Umbilical cord (tissue), 2 donors: Measurements from ENCODE around the gene PTGFR. TPM values are rescaled to one million over a fixed set of nuclear protein-coding genes. Genes with fewer than 3 reads are reported as not detected.

Source experiments
- DNase-seq: peaks from one replicate; pipeline ENCODE4 v3.0.0-alpha.2; 2015; ENCODE audit warnings: low spot score
- total RNA-seq: library from RNA; depleted of rRNA; stranded (reverse); fragments of >200 nt; gene quantifications from one replicate; pipeline ENCODE4 v1.2.3, GENCODE V29; 2014; ENCODE audit warnings: low replicate concordance; ENCODE audit not compliant: insufficient read depth

Gene PTGFR
- total RNA-seq, 1 donor from 2014 or later: 18.8 TPM

DNA sequence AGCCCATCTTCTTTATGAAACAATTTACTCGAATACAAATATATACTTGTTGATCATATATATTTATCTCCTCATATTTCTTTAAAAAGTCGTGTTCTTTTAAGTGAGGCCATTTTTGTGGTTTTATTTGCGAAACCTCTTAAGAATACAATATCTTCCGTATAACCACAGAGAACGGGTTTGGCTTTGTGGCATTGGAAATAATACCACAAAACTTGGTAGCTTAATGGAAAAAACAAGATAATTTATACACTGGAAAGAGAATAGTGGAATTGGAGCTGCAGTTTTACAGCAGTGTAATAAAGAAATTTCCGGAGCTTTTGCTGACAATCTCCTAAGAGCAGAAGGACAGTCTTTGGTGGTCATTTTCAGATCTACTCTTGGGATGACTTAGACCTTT is 29.4 kb downstream of the PTGFR start:
- DNase-seq: no peak

GRCh38 chr1:78520843-78521242 is 30.1 kb downstream of the PTGFR start:
- DNase-seq: no peak

- peak; percentile 1 for DNase-seq
Observed at GRCh38 chr1:78522136-78522535, 31.4 kb downstream of the PTGFR start.

GRCh38 chr1:78526496-78526895 is 35.7 kb downstream of the PTGFR start:
- DNase-seq: no peak

DNA sequence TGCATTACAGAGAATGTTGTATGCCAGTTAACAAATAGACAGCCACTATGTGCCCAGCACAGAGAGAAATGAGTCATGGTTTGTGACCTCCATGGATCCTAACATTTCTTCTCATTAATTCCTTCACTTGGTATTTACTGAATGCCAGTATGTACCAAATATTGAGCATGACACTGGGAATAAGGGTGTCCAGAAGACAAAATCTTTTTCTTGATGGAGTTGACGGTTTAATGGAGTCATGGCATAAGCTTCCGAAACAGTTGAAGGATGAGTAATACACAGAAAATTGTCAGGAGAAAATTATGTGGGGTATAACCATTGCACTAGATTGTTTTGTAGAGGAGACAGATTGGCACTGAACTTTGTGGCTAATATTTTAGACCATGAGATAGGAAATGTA is 36.9 kb downstream of the PTGFR start:
- no peak for DNase-seq

GRCh38 chr1:78533527-78533926 is 42.8 kb downstream of the PTGFR start:
- no peak for DNase-seq

- no peak for DNase-seq
Observed at GRCh38 chr1:78535286-78535685, 44.5 kb downstream of the PTGFR start.

DNA sequence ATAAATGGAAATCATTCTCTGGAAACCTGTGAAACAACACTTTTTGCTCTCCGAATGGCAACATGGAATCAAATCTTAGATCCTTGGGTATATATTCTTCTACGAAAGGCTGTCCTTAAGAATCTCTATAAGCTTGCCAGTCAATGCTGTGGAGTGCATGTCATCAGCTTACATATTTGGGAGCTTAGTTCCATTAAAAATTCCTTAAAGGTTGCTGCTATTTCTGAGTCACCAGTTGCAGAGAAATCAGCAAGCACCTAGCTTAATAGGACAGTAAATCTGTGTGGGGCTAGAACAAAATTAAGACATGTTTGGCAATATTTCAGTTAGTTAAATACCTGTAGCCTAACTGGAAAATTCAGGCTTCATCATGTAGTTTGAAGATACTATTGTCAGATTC is 45.7 kb downstream of the PTGFR start:
- DNase-seq: no peak

DNA sequence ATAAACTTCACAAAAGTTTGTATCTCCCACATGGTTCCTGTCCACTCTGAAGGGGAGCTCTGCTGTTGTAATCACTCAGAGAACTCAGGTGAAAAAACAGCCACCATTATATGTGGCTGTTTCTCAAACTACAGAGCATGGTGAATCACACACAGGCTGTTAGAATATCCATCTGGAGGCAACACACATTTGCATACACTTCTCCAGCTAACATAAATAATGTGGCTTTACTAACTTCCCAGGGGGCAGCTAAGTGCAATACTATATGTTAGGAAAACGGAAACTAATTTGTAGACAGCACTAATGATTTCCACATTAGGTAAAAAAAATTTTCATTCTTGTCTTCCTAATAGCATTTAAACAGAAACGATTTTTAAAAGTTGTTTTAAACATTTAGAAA is 49.3 kb downstream of the PTGFR start:
- DNase-seq: no peak

DNA sequence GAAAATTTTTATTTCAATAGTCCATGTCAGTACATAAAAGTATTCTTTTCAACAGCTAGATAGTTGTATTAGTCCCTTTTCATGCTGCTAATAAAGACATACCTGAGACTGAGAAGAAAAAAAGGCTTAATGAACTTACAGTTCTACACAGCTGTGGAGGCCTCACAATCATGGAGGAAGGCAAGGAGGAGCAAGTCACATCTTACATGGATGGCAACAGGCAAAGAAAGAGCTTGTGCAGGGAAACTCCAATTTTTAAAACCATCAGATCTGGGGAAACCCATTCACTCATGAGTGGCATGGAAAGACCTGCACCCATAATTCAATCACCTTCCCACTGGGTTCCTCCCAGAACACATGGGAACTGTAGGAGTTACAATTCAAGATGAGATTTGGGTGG is 50.7 kb downstream of the PTGFR start:
- no peak for DNase-seq

- no peak for DNase-seq
Observed at GRCh38 chr1:78543941-78544643, 53.3 kb downstream of the PTGFR start.

DNA sequence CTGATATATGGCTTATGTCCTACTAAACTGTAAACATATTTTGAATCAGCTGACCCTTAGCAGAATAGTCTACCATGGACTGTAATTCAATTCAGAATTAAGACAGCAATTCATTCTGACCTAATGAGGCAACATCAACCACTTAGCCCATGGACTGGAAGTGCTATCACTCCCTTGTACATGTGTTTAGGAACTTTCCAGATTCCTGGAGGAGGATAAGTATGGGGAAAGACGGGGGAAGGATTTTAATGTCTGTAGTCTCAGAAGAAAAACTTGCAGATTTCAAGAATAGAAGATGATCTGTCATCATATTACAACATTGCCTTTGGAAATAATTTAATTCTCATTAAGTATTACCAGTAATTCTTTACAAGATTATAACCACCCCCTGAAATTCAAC is 56.3 kb downstream of the PTGFR start:
- no peak for DNase-seq

GRCh38 chr1:78549331-78549730 is 58.6 kb downstream of the PTGFR start:
- no peak for DNase-seq

DNA sequence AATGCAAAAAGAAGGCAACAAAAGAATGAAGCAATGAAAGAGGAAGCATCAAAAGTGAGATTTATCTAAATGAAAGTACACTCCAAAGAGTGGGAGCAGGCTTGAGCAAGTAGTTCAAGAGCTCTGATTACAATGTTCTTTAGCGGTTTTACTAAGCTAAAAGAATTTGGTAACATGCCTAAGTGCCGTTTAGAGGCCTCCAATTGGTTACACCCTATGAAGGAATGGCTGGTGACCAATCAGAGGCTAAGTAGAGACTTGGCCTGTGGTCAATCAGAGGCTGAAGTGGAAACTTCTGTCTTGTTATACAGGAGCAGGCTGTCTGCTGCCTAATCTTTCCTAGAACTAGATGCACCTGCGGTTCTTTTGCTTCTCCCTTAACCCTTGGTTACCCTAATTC is 59.1 kb downstream of the PTGFR start:
- DNase-seq: no peak

DNA sequence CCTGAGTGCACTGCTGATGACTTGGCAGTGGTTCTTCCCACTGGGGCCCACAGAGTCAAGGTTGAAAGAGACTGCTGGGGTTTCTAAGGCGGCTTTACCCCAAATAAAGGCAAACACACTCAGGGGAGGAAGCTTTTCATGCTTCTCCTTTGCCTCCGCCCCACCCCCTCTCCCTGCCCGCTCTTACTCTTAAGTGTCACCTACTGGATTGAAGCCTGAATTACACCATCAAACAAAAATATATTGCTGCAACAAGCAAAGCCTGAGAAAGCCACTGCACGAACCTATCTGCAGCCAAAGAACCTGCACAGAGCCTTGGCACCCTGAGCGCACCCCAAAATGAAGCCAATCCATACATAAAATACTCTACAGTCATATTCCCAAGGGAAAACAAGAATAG is 63.1 kb downstream of the PTGFR start:
- no peak for DNase-seq

DNA sequence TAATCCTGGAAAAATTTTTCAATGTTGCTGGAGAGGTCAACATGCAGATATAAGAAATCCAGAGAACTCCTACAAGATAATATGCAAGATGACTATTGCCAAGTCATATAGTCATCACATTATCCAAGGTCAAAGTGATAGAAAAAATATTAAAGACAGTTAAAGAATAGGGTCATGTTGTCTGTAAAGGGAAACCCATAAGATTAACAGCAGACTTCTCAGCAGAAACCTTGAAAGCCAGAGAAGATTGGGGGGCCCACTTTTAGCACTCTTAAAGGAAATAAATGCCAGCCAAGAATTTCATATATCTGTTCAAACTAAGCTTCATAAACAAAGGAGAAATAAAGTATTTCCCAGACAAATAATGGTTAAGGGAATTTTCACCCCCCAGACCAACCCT is 64.1 kb downstream of the PTGFR start:
- DNase-seq: no peak

DNA sequence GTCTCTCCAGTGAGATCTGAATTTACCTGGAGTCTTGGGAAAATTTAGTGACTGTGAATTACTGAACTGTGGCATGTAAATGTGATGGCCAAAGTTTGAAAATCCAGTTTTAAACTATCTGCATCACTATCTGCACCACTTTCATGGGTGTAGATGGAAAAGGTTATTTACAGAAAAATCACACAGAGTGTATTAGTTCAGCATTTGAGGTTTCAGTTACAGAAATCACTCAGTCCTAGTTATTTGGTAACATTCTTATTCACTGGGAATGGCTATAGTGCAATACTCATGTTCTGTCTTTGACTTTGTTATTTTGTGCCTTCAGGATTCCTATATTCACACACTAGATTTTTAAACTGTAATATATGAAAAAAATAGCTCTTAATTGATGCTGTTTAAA is 68.9 kb downstream of the PTGFR start:
- DNase-seq: no peak

GRCh38 chr1:78560811-78561210 is 70.0 kb downstream of the PTGFR start:
- no peak for DNase-seq

- DNase-seq: no peak
Observed at GRCh38 chr1:78561856-78562255, 71.1 kb downstream of the PTGFR start.

DNA sequence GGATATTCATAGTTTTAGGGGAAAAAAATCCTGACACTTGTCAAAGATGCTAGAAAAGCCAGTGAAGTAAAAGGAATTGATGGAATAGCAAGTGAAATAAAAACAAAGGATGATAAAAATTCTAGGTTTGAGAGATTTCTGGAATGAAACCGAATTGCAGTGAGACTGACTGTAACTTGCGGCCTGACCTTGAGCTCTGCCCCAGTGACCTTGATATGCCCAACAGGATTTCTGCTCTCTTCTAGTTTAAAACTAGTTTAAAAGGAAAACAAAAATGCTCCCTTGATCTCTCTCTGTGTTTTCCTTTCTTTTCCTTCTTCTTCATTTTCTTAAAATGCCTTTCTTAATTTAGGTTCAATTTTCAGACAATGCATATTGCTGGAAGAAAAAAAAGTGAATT is 74.6 kb downstream of the PTGFR start:
- DNase-seq: no peak

DNA sequence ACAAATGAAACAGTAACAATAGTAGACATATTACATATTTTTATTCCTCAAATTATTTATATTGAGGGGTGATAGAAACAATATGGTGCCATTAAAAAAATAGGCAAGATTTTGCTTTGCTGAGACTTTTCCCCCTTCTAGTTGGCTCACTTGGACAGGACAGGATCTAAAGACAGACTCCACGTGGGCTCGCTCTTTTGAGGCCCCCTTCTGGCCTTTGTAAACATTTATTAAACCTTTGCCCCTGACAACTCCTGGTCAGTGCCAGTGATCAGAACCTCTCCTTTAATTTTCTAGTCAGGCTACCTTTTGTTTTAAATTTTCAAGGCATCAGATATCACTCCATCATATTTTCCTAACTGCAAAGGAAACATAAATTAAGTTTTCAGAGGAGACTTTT is 79.8 kb downstream of the PTGFR start:
- no peak for DNase-seq

GRCh38 chr1:78577257-78578100 is 86.7 kb downstream of the PTGFR start:
- DNase-seq: peak; percentile 46

DNA sequence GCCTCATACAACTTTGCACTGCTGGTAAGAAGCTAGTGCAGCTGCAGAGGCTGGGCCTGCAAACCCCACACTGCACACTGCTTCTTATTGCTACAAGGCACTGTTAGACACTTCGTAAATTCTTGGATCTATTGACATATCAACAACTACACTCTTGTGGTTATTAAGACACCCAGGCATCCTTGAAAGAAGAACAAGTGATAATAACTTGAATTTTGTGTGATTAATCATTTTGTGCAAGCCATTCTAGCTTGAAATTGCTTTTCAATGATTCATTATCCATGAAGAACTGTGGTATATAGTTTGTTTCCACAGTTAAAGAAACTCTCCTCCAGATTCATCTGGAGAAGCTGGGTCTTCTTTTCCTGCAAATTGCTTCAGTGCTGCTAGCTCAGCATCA is 95.8 kb downstream of the PTGFR start:
- DNase-seq: no peak
